Measurements from ENCODE around the gene KIAA1586. TPM values are rescaled to one million over a fixed set of nuclear protein-coding genes. Genes with fewer than 3 reads are reported as not detected.

Gene KIAA1586
- total RNA-seq, 2 donors from 2014 or later = 3.6 to 6.7 TPM

- Histone ChIP-seq H3K4me3 (no peak overlapping the region), H3K9ac (ENCODE audit: low read depth in 2 of 2, low read length in 2 of 2) (no peak overlapping the region), H3K4me1 (no peaks in the 10 kb centered on the region), H3K36me3 (no peaks in the 10 kb centered on the region), H3K9me3 (no peaks in the 10 kb centered on the region), H3K27ac (no peak overlapping the region), H3K27me3 (no peaks in the 10 kb centered on the region)
- intact Hi-C loops (cut with DNase I) = no loop called here
- no peak for TF ChIP-seq CTCF (IDR thresholded peaks at IDR 0.05)
- no peak for DNase-seq
Observed at GRCh38 chr6:57094689-57095088, 48.2 kb downstream of the KIAA1586 start.

- DNase-seq = no peak
- H3K27ac ChIP-seq = no peak overlapping the region
- H3K9me3 ChIP-seq = no peaks in the 10 kb centered on the region
- H3K27me3 ChIP-seq = no peaks in the 10 kb centered on the region
- H3K4me1 ChIP-seq = no peaks in the 10 kb centered on the region
- no peak overlapping the region for H3K4me3 ChIP-seq
- no peak for TF ChIP-seq CTCF (IDR thresholded peaks at IDR 0.05)
- H3K9ac ChIP-seq (ENCODE audit: low read depth in 2 of 2, low read length in 2 of 2) = no peak overlapping the region
- H3K36me3 ChIP-seq = peaks cover 15% of the 10 kb centered on the region
- intact Hi-C loops (cut with DNase I) = no loop called here
Observed at GRCh38 chr6:57097596-57097995, 51.1 kb downstream of the KIAA1586 start.

GRCh38 chr6:57102976-57103375 lies 56.5 kb downstream of the KIAA1586 start:
- Histone ChIP-seq H3K27me3 (no peaks in the 10 kb centered on the region), H3K9ac (ENCODE audit: low read depth in 2 of 2, low read length in 2 of 2) (no peak overlapping the region), H3K36me3 (peaks cover 21% of the 10 kb centered on the region), H3K9me3 (no peaks in the 10 kb centered on the region), H3K4me1 (no peaks in the 10 kb centered on the region), H3K4me3 (no peak overlapping the region), H3K27ac (no peak overlapping the region)
- intact Hi-C loops (cut with DNase I) = no loop called here
- DNase-seq = no peak
- TF ChIP-seq CTCF (IDR thresholded peaks at IDR 0.05) = no peak

- no peak for DNase-seq
- Histone ChIP-seq H3K4me3 (no peak overlapping the region), H3K27me3 (no peaks in the 10 kb centered on the region), H3K36me3 (peaks cover 21% of the 10 kb centered on the region), H3K9me3 (no peaks in the 10 kb centered on the region), H3K4me1 (no peaks in the 10 kb centered on the region), H3K27ac (no peak overlapping the region), H3K9ac (ENCODE audit: low read depth in 2 of 2, low read length in 2 of 2) (no peak overlapping the region)
- intact Hi-C loops (cut with DNase I) = no loop called here
- no peak for TF ChIP-seq CTCF (IDR thresholded peaks at IDR 0.05)
Observed at GRCh38 chr6:57104336-57104735, 57.8 kb downstream of the KIAA1586 start.

Other genes starting within 250 kb of the KIAA1586 start
- under 1 TPM; 0.32 to 0.61 TPM for gene BEND6, start 91.6 kb upstream of the KIAA1586 start, total RNA-seq
- gene ZNF451, start 43.5 kb downstream of the KIAA1586 start, total RNA-seq = 10 to 100 TPM; 35.1 to 35.9 TPM
- gene BAG2, start 125.6 kb downstream of the KIAA1586 start, total RNA-seq = 1 to 10 TPM; 1.8 to 6.3 TPM
- 10 to 100 TPM in 1 of 2 donors, 1 to 10 TPM in 1; 6.3 to 21.1 TPM for gene RAB23, start 175.6 kb downstream of the KIAA1586 start, total RNA-seq

Data from colonic mucosa (tissue), 4 donors.